GM21447 (cell line): ENCODE results near the gene SLC25A43.

Experiments used
- ATAC-seq: cut with Tn5 transposase; IDR thresholded peaks from one replicate; pipeline ENCODE4 v1.9.1; 2021; ENCODE audit not compliant: unreplicated experiment

Gene SLC25A43

DNA sequence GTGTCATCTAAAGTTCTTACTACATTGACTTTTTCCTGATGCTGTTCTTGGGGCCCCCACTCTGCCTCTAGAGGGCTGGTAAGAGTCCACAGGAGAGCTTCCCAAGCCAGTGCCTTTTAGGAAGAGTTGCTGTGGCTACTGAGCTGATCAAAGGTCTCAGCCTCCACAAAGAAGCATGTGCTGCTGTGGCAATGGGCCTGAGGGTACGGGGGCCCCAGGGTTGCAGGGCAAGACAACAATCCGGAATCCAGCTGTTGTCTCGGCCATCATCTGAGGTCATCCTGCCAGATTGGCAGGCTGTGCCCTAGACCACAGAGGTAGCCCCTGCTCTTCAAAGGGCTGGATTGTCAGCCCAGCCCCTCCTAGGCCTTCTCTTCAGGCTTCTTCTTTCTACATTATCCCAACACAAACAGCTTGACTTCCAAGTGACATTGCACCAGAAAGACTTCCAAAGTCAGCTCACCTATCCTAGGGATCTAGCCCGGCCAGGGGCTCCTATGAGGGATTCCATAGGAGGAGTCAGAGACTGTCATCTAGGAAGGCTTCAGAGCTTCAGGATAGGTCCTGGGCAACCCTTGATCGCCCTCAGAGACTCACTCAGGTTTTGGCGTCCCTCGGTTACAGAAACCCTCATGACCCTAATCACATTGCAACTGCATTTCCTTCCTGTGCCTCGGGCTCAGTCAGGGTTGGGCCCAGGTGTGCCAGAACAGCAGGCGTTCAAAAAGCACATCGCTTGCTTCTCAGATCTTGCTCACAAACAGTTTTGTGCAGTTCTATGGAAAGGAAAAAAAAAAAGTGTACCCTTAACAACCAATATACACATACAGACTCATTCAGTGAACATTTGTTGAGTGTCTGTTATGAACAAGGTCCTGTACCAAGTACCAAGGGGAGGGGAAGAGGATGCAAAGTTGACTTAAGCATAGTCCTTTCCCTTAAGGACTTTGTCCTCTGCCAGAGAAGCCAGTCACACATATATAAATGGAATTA lies 96.9 kb downstream of the SLC25A43 start:
- no peak for ATAC-seq

DNA sequence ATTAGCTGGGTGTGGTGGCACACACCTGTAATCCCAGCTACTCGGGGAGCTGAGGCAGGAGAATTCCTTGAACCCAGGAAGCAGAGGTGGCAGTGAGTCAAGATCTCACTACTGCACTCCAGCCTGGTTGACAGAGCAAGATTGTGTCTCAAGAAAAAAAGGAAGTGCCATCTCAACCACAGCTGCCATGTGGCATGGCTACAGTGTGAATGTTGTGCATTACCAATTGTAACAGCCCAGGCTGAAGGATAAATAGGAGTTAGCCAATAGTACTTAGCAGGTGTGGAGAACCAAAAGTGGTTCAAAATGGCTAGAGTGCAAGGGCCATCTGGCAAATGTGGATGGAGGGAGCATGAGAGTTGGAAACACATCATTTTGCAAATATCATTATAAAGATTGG lies 98.0 kb downstream of the SLC25A43 start:
- ATAC-seq, result no peak

DNA sequence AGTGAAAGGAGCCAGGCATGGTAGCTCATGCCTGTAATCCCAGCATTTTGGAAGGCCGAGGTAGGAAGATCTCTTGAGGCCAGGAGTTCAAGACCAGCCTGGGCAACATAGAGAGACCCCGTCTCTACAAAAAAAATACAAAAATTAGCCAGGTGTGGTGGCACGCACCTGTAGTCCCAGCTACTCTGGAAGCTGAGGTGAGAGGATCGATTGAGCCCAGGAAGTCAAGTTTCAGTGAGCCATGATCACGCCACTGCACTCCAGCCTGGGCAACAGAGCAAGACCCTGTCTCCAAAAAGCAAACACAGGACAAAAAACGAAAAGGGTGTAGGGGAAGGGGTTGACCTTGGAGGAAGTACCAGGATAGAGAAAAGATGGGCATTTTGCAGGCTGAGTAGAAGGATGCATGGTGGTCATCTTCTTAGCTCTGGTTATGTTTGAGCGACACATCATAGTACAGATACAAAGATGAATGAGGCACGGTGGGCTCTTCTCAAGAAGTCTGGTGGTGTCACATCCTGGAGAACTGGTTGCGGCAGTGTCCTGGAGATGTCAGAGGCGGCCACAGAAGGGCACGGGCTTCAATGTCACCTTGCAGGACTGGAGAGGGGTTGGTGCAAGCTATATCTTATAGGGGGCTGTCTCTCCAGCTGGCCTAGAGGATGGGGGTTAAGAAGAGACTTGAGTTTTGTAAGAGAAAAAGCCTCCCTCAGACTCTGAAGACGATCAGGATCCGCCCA lies 101.1 kb downstream of the SLC25A43 start:
- no peak for ATAC-seq

DNA sequence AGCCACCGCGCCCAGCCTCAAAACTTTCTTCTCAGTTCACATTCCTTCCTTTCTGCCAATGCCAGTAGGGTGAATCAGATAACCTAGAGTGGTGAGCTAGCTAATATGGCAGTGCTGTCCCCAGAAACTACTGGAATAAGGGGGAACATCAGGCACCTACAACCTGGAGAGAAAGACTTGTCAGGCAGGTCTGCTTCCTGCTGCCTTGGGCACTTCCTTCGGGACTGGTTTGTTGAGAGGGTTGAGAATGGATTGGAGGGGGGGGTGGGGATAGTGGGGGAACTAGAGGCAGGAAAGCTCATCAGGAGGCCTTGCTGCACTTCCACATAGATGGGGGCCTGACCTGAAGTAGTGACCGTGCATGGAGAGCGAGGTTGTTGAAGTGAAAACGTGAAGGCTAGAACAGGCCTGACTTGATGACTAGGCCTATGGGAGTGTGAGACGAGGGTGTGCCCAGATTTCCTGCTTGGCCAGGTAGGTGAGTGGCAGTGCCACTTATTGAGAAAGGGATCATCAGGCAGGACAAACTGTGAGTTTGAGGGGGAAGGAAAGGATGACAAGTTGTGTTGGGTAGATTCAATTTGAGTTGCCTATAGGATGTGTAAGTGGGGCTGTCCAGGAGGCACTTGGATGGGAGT lies 102.5 kb downstream of the SLC25A43 start:
- ATAC-seq, result no peak

DNA sequence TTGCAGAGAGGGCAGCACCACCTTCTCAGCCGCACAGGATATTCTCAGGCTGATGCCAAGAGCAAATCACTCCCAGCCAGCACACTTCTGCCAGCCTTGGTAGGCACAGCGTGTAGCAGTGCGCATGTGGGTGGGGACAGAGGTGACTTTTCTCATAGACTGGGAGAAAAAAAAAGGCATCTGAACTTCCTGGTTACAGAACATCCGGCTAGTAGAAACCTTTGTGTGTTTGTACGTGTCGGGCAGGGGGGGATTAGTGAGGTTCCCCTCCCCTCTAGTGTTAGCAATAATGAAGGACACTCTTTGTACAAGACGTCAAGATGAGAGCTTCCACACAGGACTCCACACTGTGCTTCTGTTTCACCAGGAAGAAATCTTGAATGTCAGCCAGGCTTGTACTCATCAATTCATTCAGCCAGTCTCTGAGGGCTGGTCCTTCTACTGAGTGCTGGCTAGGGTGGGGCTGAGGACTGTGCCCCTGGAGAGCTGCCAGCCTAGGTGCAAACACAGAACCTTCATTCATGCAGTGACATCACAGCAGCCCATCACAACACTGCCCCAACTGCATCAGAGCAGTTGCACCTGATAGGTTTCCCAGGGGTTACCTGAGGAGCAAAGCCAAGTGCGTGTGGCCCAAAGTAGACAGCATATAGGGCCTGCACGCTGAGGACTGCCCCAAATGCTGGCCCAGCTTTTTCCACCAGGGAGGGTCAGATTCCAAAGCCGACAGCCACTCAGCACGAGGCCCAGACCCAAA lies 103.8 kb downstream of the SLC25A43 start:
- no peak for ATAC-seq

DNA sequence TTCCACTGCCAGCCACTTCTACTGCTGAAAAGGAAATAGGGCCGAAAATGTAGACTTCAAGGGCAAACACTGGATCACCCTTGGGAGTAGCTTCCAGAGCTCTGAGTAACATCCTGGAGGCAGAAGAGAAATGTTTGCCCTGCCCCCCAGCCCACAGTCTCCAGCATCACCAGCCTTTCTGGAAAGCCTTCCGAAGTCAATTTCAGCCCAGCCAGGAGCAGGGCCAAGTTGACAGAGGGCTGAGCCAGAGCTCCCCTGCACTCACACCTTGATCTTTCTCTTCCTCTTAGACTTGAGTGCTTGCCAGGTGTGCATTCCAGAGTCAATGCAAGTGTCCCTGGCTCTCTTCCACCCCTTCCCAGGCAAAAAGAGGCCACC lies 104.3 kb downstream of the SLC25A43 start:
- no peak for ATAC-seq
